CD1c-positive myeloid dendritic cell (primary cell): ENCODE measurements around the gene PPM1H.

ENCODE experiments used
- DNase-seq: peaks from one replicate; pipeline ENCODE4 v3.0.0-alpha.2; 2016; ENCODE audit errors: extremely low spot score

PPM1H gene

GRCh38 chr12:62605981-62606380, 329.0 kb downstream of the PPM1H start:
- no peak for DNase-seq

GRCh38 chr12:62604871-62605270, 330.1 kb downstream of the PPM1H start:
- no peak for DNase-seq

- no peak for DNase-seq
These were observed 330.6 kb downstream of the PPM1H start for GRCh38 chr12:62604373-62604772.

- no peak for DNase-seq
These were observed 331.2 kb downstream of the PPM1H start for GRCh38 chr12:62603811-62604098.

- DNase-seq: peak; percentile 89
These were observed 331.7 kb downstream of the PPM1H start for GRCh38 chr12:62603061-62603810.

GRCh38 chr12:62602255-62603060, 332.5 kb downstream of the PPM1H start:
- DNase-seq: peak; percentile 97

- no peak for DNase-seq
These were observed 333.2 kb downstream of the PPM1H start for GRCh38 chr12:62601765-62602164.

- DNase-seq: no peak
These were observed 335.0 kb downstream of the PPM1H start for GRCh38 chr12:62599854-62600437.

GRCh38 chr12:62598846-62599245, 336.1 kb downstream of the PPM1H start:
- DNase-seq: no peak

- no peak for DNase-seq
These were observed 337.7 kb downstream of the PPM1H start for GRCh38 chr12:62597253-62597652.
